COLO668 (cell line): ENCODE data around the gene TBC1D1.

ENCODE experiments used
- DNase-seq: peaks from one replicate; lab custom pipeline; 2025; ENCODE audit not compliant: unreplicated experiment; lab: John Stamatoyannopoulos, UW

The TBC1D1 gene

DNA sequence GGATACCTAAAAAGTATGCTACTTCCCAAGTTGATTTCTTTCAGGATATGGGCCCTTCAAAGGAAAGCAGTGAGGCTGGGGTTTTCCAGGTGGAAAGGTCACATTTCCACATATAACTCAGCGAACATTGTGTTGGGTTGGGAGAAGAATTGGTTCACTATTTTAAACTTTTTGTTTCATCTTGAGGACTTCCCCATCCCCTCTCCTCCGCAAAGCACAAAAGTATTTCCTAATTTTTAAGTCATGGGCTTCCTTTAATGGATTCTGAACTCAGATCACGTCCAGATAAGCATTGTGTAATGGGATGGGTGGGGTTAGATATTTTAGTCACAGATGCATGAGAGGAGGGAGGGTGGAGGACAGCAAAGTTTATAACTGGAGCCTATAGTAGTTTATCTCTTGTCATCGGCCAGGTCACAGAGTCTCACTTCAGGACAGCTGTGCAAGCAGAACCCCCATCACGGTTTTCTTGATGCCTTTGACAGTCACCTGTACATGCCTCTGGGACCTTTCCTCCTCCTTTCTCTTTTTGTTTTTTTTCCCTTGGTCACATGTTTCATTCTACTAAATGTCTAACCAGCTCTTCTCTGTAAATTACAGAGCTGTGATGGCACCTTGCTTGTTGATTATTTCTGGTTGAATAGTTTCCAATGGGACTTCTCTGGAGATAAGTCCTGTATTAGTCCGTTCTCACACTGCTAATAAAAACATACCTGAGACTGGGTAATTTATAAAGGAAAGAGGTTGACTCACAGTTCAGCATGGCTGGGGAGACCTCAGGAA, 184.7 kb downstream of the TBC1D1 start:
- no peak for DNase-seq

- DNase-seq, result no peak
Measured at GRCh38 chr4:38076153-38076669, 185.3 kb downstream of the TBC1D1 start.

DNA sequence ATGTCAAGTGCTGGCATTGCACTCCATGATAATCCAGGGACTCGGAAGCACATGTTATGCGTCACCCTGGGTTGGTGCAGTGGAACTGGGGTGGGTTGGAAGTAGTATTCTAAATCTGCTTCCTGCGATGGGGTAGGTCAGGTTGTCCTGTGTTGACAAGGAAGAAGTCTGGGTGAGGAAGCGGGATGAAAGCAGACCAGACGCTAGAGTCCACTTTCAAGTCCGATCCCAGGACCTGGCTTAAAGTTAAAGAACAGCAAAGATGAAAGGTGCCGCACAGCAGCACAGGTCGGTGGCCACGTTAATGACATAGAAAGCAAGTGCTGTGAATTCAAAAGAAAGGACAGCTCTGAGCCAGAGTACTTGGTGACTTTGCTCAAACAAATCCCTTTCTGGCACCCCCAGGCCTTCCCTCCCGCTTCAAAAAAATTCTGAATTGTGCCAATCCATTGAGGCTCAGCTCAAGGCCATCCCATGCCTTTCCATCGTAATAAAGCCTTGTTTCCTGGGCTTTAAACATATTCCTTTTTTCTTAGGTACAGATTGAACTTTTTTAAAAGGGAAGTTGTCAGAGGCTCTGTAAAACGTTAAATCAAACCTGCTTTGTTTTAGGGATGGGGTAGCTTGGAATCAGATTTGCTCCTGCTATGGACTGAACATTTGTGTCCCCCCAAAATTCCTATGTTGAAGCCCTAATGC, 187.1 kb downstream of the TBC1D1 start:
- DNase-seq, result no peak

- DNase-seq, result no peak
Measured at GRCh38 chr4:38078590-38079421, 187.9 kb downstream of the TBC1D1 start.

GRCh38 chr4:38080061-38080974, 189.4 kb downstream of the TBC1D1 start:
- DNase-seq, result no peak

GRCh38 chr4:38082021-38082420, 191.1 kb downstream of the TBC1D1 start:
- no peak for DNase-seq

DNA sequence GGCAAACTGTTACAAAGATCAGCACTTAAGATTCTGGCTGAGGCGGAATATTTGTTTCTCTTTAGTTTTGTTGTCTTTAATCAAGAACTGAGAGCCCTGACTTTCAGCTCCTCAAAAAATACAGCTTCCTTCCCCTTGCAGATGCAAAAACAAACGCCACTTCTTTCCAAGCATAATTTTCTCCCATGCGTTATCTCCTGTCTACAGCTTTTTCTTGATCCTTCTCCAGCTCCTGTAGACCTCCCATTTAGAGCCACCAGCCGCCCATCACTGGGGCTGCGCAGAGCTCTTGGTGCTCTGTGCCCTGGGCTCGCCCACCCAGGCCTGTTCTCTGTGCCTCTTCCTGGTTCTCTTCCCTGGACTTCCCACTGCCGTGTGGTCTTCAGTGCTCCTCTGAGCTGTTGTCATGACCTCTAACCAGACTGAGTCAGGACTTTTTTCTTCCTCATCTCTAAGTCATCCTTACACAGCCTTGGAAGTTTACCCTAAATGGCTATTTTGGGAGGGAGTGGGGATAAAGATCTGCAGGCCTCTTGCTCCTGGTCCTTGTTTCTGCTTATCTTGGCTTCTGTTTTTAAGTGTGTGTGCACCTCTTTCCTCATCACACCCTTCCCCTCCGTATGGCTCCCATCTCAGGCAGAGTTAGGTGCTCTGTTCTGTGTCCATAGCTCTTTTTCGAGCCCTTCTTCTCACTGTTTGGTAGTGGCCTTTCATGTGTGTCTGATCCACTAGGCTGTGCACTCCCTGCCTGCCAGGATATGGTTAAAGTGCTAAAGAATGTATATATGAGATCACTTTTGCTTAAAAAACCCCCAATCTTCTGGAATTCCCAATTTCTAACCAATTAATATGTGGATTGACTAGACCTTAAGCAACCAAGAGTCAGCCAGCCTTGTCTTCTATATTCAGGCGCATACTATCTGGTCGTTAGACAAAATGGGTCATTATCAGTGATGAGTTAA, 191.8 kb downstream of the TBC1D1 start:
- DNase-seq, result no peak

DNA sequence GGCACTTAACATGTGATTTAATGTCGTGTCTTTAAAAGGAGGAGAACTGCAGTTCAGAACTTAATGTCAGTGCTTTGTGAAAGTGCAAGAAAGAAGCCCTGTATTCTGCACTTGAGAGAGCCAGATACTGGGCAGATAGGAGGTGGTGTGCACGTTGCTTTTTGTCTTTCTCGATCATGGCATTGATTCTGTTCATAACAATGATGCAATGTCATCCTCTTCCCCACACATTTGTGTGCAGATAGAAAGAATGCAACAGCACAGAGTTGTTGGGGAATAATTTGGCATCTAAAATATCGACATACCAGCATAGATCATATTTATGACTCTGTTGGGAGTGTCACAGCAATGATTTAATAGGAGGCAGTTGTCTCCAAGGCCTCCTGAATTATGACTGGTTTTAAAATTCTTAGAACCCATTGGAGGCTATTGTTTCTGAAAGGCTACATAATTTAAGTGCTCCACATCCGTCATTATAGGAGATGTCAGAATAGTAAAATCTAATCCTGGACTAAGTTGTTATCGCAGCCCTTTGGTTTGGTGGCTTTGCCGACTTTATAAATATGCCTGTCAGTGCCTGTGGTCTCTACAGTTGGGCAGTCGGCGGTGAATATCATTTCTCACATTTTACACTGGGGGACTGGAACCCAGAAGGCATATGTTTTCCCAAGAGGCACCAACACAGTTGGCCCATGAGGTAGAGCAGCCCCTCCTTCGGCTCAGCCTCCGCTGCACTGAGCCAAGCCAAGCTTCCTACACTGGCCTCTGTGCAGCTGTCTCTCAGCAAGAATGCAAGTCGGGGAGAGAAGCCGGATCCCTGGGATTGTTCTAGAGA, 194.2 kb downstream of the TBC1D1 start:
- no peak for DNase-seq

DNA sequence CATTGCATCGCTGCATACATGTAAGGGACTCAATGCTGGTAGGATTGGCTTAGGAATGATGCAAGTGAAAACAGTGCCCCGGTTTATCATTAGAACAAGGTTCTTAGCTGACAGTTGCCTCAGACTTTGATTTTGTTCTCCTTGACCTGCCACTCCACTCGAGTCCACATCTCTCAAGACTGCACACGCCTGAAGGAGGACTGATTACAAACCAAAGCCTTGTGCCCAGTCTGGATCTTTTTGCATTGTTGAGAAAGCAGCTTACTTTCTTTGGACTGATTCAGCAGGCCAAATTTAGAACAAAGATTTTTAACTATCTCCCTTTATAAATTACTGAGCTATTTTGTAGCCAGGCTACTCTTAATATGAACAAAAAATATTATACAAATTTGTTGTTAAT, 194.9 kb downstream of the TBC1D1 start:
- DNase-seq, result no peak

GRCh38 chr4:38086151-38086848, 195.4 kb downstream of the TBC1D1 start:
- no peak for DNase-seq

DNA sequence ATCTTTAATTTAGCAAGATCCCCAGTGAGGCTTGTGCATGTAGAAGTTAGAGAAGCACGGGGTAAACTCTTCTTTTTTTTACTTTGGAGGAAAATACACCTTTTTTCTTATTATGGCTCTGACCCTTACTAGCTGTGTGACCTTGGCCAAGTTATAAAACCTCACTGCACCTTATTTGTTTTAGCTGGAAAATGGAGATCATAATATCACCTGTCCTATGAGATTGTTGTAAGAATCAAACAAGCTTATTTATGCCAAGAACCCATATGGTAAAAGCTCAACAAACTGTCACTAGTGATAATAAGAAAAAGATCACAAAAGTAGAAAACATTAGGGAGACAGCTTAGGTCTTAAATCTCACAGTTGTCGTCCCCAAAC, 196.0 kb downstream of the TBC1D1 start:
- no peak for DNase-seq

- peak; percentile 12 for DNase-seq
Measured at GRCh38 chr4:38088321-38088720, 197.4 kb downstream of the TBC1D1 start.

DNA sequence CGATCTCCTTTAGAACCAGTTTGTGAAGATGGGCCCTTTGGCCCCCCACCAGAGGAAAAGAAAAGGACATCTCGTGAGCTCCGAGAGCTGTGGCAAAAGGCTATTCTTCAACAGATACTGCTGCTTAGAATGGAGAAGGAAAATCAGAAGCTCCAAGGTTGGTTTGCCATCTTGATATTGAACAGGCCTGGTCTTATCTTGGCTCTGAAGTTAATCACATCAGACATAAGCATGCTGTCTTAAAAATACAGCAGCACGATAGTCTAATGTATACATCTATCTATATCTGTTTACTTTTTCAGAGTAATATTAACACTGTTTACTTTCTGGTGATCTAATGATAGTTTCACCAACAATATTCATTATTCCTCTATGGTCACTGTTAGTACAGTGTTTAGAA, 199.1 kb downstream of the TBC1D1 start:
- DNase-seq, result no peak

DNA sequence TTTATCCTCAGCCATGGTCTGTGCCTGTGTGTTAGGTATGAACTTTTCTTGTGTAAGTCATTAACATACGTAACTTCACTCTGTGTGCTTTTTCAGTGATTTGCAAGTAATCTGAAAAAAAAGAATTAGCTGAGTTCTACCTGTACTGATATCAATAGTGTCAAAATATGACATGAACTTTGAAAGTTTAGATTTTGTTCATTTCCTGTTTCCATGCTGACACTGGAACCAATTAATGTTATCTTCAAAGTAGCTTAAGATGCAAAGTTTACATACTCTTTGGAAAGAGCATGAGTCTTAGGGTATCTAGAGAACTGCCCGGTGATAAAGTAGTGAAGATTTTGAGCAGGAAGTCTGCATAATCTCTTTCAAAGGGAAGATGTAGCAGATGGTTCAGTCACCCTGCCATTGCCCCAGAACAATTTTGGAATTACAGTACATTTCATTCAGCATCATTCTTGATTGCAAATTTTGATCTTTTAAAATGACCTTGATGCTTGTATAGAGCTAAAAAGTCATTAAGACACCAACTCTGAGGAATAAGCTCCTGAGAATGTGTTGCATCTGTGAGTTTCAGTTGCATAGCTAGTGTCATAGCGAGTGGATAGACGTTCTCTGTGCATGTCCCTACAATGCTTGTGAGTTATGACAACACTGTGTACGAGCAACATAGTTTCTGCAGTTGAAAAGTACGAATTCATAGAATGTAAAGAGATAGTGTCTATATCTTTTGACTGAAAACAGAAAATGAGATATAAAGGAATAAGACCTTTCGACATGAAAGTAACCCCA, 199.8 kb downstream of the TBC1D1 start:
- DNase-seq, result no peak

DNA sequence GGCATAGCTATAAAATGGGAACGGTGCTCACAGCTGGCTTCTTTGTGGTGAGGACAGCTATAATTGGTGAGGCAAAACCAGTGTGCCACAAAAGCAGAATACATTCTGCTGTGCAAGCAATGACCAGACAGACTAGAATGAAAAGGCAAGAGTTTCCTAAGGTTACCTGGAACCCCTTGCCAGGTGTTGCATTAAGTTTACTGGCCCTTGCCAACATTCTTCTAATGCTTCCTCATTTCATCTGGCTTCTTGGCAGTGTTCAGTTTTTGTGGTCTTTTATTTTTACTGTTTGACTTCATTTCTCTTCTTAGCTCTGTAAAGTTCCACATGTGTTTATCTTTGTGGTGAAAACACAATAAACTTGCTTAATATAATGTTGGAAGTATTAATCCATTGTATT, 200.8 kb downstream of the TBC1D1 start:
- DNase-seq, result no peak

DNA sequence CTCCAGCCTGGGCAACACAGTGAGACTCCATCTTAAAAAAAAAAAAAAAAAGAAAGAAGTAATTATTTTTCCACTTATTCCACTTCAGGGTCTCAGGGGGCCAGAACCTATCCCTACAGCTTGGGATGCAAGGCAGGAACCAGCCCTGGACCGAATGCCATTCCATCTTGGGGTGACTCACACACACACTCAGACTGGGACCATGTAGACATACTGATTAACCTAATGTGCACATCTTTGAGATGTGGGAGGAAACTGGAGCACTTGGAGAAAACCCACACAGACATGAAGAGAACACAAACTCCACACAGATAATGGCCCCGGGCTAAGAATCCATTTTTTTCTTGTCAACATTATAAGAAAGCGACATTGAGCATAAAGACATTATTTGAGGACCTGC, 201.8 kb downstream of the TBC1D1 start:
- no peak for DNase-seq

DNA sequence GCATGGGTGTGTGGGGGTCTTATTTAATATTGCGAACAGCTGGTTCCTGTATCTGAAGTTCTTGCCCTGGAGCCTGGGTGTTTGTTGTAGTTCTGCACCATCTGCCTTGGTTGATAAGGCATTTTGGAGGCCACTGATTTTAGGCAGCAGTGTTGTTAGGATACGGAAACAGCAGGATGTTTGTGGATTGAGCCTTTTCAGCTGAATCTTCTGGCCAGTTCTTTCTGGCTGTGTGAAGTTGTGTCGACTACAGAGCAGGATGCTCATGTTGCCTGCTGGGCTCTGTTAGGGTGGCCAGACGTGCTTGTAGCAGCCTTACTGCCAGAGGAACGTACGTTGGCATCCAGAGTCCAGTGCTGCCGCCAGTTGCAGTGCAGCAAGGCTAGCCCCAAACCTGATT, 203.5 kb downstream of the TBC1D1 start:
- DNase-seq, result no peak
